Spleen (tissue), 7 donors: Measurements from ENCODE around the gene GTF2A1.

Source experiments
- CTCF ChIP-seq, 11 experiments: fragments of 200-600 bp in 7 of 11; fragments of 450-650 bp in 4 of 11; sonication (generic) in 4 of 11; IDR thresholded peaks in 8 of 11; conservative IDR thresholded peaks in 3 of 11; 1 replicate in 7 of 11; 2 replicates in 4 of 11; pipeline versions ENCODE4 v1.4.0 to v1.8.0; 2016 to 2021; ENCODE audit warnings: antibody characterized with exemption in 11 of 11, inconsistent platforms in 4 of 11, mild to moderate bottlenecking in 1 of 11
- POLR2AphosphoS5 ChIP-seq, 3 donors: sonication (generic); formaldehyde crosslinking; IDR thresholded peaks; one replicate each; pipeline ENCODE4 v1.5.1; 2017; ENCODE audit warnings: antibody characterized with exemption in 3 of 3
- donor health status: DM: no; HTN: no; CAD: no; lungs with moderate emphysema.
- donor health status: DM: no; HTN: no; CAD: no.
- donor health status: DM: no; HTN: no; CAD: no.

- peak in 7 of 11 experiments; percentile 17 to 56 (median 28) for TF ChIP-seq CTCF (IDR thresholded peaks at IDR 0.05 in 8 of 11, conservative IDR thresholded peaks at IDR 0.05 in 3 of 11)
- no peak for TF ChIP-seq POLR2AphosphoS5 (IDR thresholded peaks at IDR 0.05)
Measured at GRCh38 chr14:81211844-81212243, 8.9 kb downstream of the GTF2A1 start.
